Activated CD4-positive, alpha-beta T cell treated with anti-CD3 and anti-CD28 coated beads, Interleukin-2, amount 50 U/mL, for 48 hours (primary cell): ENCODE measurements around the gene ERCC3.
"Not testable (repeated sequence)": the region's sequence is repeated elsewhere in the genome, so short reads cannot be mapped to it uniquely, and the experiment has no call there.

Experiments
- DNase-seq, 2 experiments: peaks; one replicate each; pipeline ENCODE4 v3.0.0-alpha.2; 2020

Gene ERCC3

DNA sequence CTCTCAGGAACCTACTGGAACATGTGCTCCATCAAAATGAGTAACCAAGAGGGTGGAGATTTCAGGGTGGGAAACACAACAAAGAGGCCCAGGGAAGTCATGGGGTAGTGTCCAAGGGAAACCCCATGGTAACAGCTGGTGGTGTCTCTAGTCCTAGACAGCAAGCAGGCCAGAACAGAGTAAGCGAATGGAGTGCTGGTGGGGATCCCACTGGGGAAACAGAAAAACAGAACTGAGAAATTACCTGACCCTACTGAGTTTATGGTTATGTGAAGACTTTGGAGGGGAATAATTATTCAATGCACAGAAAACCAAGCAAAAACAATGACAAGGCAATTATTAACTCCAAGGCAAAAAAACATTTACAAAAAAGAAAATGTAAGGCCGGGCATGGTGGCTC is 16.9 kb downstream of the ERCC3 start:
- DNase-seq, result no peak

DNA sequence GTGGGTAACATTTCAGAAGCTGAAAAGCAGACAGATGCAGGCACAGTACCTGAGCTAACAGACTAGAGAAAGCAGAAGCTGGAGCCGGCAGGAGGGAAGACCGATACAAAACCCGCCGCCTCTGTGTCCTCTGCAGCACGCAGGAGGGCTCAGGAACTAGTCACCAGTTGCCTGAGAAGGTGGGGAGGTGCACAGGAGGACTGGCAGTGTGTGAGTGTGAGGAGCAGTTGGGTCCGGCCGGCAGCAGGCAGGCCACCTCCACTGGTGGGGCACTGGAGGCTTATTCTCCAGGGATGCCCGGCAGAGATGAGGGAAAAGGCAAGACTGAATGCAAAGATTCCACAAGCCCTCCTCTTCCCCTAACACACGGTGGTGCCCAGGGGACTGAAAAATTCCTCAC is 18.2 kb downstream of the ERCC3 start:
- DNase-seq, result no peak

DNA sequence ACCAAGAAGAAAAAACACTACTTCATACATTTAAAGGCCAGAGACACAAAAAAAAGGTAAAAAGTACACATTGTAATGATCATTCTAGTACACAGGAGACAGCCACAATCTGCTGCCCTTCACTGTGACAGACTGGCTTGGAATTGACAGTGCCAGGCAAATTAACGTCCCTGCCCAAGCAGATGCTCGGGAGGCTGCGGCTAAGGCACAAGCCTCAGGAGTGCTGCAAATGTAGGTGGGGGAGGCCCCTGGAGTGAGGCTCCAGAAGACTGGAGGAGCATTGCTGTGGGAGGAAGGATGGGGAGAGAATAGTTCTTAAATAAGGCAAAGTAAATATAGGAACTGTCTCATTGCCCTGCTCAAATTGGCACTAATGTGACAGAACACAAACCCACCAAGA is 18.6 kb downstream of the ERCC3 start:
- DNase-seq, result no peak

DNA sequence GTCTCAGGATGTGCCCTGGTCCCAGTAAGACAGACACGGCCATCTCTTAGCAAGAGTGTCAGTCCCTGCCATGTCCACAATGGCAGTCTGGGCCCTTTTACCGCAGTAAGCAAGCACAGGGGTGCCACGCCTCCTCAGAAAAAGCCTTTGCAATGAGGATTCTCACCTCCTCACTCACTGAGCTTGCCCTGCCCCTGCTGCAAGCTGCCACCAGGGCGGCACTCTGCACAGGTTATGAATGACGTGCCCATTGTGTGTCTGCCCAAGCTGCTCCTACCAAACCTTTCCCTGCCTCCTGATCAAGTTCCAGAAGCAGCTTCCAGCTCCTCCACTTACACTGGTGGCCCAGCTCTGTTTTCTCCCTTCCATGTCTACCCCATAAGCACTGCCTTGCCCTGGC is 23.3 kb downstream of the ERCC3 start:
- DNase-seq, result no peak

DNA sequence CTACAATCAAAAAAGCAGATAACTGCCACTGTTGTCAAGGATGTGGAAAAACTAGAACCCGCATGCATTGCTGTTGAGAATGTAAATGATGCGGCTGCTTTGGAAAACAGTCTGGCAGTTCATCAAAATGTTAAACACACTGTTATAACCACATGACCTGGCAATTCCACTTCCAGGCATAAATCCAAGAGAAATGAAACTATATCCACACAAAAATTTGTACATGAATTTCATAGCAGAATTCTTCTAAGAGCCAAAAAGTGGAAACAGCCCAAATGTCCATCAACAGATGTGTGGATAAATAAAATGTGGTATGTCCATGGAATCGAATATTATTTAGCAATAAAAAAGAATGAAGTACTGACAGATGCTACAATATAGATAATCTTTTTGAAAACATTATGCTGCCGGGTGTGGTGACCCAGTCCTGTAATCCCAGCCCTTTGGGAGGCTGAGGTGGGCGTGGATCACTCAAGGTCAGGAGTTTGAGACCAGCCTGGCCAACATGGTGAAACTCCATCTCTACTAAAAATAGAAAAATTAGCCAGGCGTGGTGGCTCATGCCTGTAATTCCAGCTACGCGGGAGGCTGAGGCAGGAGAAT is 32.0 kb downstream of the ERCC3 start:
- DNase-seq, result no peak

DNA sequence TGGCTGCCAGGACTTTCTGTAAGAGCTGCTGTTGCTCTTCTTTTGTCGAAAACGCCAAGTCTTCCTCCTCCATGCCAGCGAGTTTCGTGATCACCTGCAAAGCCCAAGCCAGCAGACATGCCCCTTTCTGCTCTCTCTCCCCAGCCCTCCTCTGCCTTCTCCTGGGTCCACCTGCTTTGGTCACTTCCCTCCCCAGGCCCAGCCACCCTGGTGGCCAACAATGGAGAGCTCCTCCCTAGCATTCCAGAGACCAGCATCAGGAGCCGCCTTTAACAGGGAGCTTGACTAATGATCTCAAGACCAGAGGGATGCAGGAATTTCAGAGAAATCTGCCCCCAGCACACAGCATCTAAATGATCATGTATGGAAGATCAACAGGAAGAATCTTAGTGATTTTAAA is 34.6 kb downstream of the ERCC3 start:
- no peak for DNase-seq

DNA sequence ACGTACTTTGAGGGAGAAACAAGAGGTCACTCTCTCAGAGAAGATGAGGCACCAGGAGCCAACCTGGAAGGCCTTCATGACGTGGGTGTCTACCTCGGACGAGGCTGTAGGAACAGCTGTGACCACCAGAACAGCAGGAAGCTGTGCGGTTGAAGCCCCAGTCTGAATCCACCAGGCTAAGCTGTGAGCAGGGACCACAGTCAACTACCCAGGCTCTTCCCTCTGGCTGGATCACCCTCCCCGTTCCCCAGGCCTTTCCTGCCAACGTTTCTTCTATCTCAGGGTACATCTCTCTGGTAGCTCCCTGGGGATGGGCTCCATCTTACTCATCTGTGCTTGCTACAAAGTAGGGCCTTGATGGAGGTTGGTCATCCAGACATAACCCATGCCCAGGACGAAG is 37.1 kb downstream of the ERCC3 start:
- no peak for DNase-seq

DNA sequence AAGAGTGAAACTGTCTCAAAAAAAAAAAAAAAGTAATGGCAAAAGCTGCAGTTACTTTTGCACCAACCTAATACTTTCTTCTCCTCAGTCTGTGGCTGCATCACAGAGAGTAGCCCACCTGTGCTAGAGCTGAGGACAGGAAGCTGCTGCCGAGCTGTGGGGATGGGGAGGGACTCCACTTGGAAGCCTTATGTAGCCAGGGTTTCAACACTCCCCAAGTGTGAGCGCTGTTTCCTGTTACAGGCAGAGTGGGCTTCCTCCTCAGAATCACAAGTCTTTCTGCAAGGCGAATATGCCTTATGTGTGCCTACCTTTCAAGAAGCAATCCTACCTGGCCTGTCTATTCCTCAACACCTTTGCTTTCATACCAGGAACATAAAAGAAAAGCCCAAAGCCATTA is 37.6 kb downstream of the ERCC3 start:
- DNase-seq, result no peak

DNA sequence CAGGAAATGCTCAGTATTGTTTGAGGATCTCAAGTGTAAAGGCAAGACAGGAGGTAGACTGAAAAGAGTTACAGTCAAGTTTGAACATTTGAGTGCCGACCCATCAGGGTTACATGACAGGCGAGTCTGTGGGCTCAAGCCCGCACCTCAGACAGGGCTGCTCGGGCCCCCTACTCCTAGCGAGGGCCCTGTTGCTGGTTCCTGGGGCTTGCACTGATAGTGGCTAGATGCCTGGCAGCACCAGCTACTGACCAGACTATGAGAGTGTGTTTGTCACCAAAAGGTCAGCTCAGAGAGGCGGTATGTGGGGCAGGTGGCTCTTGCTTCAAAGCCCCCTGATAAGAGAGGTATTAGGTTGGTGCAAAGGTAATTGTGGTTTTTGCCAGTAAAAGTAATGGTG is 38.2 kb downstream of the ERCC3 start:
- DNase-seq, result no peak

DNA sequence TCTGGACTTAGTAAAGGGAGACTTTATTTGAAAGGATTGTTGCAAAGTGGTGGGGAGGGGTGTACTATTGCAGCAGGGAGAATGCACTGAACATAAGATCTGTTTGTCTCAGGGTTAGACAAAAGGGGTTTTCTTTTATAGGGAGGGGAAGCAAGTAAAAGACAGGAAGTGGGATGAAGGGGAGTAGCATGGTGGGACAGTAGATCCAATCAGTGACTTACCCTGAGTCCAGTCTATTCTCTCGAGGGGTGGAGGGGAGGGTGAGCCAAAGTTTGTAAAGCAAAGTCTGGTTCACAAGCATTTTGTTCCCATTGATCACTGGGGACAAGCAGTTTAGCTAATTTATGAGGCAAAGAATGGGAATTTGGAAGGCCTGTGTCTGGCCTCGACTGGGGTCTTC is 38.8 kb downstream of the ERCC3 start:
- DNase-seq, result no peak

DNA sequence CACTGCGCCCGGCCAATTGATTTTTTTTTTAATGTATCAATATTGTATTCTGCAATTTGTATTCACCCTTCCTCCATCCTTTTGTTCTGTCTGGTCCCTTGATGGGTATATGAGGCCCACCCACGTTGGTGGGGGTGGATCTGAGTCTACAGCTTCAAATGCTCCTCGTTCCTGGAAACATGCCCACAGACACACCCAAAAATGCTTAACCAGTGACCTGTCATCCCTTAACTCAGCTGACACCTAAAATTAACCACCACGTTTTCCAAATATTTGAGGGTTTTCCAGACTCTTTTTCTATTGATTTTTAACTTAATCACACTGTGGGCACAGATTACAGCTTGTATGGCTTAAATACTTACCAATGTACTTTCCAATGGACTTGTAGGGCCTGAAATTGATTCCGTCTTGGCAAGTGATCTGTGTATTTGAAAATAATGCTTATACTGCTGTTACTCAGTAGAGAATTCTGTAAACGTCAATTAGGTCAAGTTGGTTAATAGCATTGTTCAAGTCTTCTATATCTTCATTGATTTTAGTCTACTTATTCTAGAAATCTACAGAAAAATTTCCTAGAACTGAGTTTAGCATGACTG is 39.5 kb downstream of the ERCC3 start:
- DNase-seq, result no peak

DNA sequence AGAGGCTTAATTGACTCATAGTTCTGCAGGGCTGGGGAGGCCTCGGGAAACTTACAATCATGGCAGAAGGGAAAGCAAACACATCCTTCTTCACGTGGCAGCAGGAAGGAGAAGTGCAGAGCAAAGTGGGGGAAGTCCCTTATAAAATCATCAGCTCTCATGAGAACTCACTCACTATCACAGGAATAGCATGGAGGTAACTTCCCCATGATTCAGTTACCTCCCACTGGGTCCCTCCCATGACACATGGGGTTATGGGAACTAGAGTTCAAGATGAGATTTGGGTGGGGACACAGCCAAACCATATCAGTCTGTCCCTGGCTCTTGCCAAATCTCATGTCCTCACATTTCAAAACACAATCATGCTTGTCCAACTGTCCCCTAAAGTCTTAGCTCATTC is 52.8 kb downstream of the ERCC3 start:
- not testable (repeated sequence) for DNase-seq

DNA sequence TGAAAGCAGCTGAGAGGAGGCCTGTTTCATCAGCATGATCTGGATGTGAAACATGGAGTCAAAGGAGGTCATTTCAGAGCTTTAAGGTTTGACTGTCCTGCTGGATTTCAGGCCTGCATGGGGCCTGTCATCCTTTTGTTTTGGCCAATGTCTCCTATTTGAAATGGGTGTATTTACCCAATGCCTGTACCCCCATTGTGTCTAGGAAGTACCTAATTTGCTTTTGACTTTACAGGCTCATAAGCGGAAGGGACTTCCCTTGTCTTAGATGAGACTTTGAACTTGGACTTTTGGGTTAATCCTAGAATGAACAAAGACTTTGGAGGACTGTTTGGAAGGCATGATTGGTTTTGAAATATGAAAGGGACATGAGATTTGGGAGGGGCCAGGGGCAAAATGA is 54.5 kb downstream of the ERCC3 start:
- DNase-seq, result no peak

DNA sequence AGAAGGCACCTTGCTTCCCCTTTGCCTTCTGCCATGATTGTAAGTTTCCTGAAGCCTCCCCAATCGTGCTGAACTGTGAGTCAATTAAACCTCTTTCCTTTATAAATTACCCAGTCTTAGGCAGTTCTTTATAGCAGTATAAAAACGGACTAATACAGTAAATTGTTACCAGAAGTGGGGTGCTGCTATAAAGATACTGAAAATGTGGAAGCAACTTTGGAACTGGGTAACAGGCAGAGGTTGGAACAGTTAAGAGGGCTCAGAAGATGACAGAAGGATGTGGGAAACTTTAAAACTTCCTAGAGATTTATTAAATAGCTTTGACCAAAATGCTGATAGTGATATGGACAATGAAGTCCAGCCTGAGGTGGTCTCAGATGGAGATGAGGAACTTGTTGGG is 56.2 kb downstream of the ERCC3 start:
- DNase-seq, result not testable (repeated sequence)

DNA sequence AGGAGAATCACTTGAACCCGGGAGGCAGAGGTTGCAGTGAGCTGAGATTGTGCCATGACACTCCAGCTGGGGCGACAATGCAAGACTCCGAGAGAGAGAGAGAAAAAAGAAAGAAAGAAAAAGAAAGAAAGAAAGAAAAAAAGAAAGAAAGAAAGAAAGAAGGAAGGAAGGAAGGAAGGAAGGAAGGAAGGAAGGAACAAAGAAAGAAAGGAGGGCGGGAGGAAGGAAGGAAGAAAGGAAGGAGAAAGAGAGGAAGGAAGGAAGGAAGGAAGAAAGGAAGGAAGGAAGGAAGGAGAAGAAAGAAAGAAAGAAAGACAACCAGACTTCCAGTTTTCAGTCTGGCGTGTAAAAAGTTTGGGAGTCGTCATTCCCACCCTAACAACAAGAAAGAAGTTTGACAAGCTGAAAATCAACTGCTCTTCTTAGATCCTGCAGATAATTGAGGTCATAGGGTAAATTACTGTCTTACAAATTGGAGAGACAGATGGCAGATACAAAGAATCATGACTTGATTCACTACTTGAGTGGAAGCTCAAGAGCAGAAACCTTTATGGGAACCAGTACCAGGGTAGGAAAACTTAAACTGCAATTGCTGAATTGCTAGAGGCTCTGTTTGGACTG is 58.8 kb downstream of the ERCC3 start:
- DNase-seq, result no peak

DNA sequence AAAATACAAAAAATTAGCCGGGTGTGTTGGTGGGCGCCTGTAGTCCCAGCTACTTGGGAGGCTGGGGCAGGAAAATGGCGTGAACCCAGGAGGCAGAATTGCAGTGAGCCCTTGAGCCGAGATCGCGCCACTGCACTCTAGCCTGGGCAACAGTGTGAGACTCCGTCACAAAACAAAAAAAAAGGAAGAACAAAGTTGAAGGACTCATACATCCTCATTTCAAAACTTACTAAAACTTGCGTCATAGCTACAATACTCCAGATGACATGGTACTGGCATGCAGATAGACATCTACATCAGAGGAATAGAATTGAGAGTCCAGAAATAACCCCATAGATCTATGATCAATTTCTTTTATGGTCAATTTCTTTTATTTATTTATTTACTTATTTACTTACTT is 60.2 kb downstream of the ERCC3 start:
- DNase-seq, result no peak

DNA sequence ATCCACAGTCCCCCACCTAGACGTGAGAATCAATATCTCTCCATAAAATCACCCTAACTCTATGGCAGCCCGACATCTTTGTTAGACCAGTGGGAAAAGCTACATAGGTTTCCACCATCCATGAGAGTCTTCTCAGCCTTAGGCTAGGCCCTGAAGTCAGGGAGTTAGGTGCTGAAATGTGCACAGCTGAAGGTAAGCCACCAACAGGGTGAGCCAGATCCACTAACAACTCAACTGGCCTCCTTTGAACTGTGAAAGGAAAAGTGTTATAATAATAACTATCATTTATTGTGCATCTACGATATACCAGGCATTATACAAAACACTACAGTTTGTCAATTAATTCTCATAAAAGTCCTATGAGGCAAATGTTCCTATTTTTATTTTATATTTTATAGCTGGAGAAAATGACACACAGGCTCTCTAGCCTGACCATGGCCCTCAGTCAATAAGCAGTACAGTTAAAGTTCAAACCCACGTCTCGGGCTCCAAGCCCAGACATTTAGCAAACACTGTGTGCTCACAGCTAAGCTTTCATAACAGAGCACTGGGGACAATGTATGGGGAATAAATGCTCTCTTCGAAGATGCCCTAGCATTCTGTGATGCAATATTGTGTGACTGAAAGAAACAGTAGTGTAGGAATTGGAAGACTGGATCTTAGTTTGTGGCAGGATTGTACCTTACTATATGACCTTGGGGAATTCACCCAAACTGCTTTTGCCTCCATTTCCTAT is 62.6 kb downstream of the ERCC3 start:
- DNase-seq, result no peak

DNA sequence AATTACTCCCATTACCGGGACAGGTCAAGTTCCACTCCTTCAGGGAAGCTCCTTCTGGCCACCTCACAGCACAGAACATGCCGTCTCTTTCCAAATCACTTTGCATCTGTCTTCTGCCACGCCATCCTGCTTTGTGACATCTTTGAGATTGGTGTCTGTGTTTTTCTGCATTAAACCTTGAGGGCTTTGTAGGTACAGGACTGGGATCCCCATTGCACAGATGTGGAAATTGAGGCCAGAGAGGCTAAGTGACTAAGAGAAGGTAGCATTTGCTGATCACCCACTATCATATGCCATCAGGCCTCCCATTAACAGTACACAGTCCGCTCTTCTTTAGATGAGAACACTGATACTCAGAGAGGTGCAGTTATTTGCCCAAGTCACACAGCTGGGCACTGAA is 64.4 kb downstream of the ERCC3 start:
- no peak for DNase-seq

DNA sequence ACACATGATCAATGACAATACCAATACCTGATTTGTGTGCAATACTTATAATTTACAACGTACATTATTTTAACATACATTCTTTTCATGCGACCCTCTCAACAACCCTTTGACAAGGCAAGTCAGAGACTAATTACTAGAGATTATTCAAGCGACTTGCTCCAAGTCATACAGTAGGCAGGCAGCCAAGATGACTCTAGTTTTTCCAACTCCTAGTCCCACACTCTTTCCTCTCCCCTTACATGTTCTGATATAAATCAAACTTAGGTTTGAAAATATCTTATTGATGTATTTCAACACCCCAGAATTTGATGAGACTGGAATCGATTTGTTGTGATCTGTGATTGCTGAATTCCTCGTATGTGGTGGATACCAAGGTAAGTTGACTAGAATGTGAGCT is 65.8 kb downstream of the ERCC3 start:
- DNase-seq, result no peak

DNA sequence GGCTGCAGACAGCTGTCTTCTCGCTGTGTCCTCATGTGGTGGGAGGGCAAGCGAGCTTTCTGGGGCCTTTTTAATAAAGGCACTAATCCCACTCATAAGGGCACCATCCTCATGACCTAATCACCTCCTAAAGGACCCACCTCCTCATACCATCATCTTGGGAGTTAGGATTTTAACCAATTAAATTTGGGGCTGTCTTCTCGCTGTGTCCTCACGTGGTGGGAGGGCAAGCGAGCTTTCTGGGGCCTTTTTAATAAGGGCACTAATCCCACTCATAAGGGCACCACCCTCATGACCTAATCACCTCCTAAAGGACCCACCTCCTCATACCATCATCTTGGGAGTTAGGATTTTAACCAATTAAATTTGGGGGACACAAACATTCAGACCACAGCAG is 66.7 kb downstream of the ERCC3 start:
- DNase-seq, result not testable (repeated sequence)

DNA sequence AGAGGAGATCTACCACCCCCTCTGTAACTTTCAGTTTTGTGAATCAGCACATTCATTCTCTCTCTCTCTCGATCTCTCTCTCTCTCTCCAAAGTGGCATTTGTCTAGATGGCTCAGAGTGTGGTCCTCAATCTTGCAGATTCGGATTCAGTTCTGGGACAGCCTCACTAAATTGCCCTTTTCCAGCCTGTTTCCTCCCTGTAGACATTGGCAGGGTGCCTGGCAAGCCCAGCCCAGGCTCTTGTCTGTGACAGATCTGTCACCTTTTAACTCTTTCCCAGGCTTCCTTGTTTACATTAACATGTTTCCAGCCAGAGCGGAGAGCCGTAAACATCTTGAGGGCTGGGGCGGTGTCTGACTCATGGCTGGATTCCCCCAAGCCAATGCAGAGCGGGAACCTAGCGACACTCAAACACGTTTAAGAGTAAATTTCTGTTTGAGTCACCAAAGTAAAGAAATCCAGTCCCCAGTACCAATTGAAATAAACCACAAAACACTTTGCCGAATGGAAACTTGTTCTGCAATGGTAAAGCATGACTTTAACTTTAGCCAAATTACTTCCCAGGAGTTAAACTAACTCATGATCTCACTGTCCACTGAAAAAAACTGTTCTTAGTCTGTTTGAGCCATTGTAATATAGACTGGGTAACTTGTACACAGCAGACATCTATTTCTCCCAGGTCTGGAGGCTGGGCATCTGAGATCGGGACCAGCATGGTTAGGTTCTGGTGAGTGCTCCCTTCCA is 67.3 kb downstream of the ERCC3 start:
- peak; percentile 63 to 75 for DNase-seq

DNA sequence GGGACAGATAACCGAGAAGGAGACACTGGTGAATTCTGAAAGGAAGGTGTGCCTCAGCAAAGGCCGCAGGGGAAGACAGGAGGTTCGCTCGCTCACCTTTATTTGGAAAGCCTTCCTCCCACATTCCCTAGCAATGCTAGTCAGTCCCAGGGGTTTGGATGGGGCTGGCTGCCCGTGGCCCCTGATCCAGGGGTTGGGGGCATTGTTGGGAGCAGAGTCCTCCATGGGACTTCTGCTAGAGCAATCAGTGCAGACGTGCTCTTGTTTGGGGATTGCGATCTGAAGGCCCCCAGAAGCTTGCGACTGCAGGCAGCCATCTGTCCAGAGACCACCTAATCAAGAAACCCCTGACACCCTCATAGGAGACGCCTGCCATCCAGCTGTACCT is 67.8 kb downstream of the ERCC3 start:
- DNase-seq, result no peak

DNA sequence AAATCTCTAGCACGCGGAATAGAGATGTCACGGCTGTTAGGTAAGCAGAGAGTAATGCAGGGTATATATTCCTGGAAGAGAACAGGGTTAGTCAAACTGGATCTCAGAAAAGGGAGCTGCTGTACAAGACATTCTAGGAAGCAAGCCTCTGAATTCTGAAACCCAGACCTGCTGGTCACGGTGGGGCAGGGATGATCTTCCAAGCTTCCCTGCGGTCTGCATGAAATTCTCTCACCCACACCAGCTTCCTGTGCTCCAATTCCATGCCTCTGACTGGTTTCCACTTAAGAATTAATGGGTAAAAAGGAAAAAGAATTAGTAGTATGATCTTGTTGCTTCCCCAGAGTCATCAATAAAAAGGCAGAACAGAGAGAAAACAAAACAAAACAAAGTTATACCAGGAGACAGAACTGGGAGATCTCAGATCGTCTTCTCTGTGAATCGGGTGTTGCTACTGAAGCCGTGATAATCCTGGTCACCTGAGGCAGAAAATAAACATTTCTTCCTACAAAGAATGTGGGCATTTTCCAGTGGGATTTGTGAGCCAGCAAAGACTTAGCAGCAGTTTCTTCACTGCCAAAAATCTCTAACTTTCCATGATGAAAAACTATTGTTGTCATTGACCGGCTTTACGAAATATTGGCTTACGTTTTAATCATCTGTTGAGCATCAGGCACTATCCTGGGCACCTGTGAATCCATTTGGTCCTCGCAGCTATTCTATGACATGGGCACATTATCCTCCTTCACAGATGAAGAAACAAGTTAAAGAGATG is 68.6 kb downstream of the ERCC3 start:
- DNase-seq, result no peak
